AG04450 (cell line): ENCODE results near the gene PXDN. TPM values are rescaled to one million over a fixed set of nuclear protein-coding genes. Genes with fewer than 3 reads are reported as not detected.

ENCODE experiments used
- CTCF ChIA-PET: fragments of 300-600, 350-600 bp; formaldehyde crosslinking; extraction: SDS; loops from one replicate; lab custom pipeline; 2022; ENCODE audit warnings: antibody characterized with exemption, inconsistent platforms; lab: Charles Lee
- POLR2A ChIA-PET: fragments of 350-600 bp; formaldehyde crosslinking; extraction: SDS; loops from one replicate; lab custom pipeline; 2021; ENCODE audit warnings: antibody characterized with exemption, inconsistent platforms; lab: Yijun Ruan, JAX
- DNase-seq: peaks from one replicate; pipeline ENCODE4 v3.0.0-alpha.2; 2011; ENCODE audit warnings: low read depth, low spot score
- H3K27ac ChIP-seq: one replicate; pipeline ENCODE4 v1.5.1; 2012; ENCODE audit warnings: low read depth, low read length, control low read depth
- H3K27me3 ChIP-seq: one replicate; pipeline ENCODE4 v1.6.0; 2012; ENCODE audit warnings: low read length; ENCODE audit not compliant: control insufficient read depth, insufficient read depth
- H3K4me3 ChIP-seq: 2 replicates; pipeline ENCODE4 v1.5.1; 2011; ENCODE audit warnings: mild to moderate bottlenecking, low read depth, low read length, control low read depth
- H3K9me3 ChIP-seq: 2 replicates; pipeline ENCODE4 v1.5.1; 2012; ENCODE audit warnings: low read length; ENCODE audit not compliant: control insufficient read depth, insufficient read depth
- CTCF ChIP-seq: IDR thresholded peaks from 2 replicates; pipeline ENCODE4 v1.5.1; 2011; ENCODE audit warnings: low read depth, low read length, control low read depth, inconsistent platforms
- polyA plus RNA-seq: library from polyadenylated mRNA; depleted of rRNA; stranded (reverse); fragments of >200 nt; gene quantifications from 2 replicates; pipeline ENCODE4 v1.2.3, GENCODE V29; 2011

The PXDN gene
- polyA plus RNA-seq, 1 experiment: 271 TPM

GRCh38 chr2:1618191-1618961 is 125.9 kb downstream of the PXDN start:
- H3K27ac ChIP-seq: no peak overlapping the region
- no peak for DNase-seq
- CTCF ChIA-PET: no interaction called here
- POLR2A ChIA-PET: no interaction called here
- no peak overlapping the region for H3K4me3 ChIP-seq
- H3K27me3 ChIP-seq: no peaks in the 10 kb centered on the region
- no peak for TF ChIP-seq CTCF
- H3K9me3 ChIP-seq: peaks cover 7% of the 10 kb centered on the region

GRCh38 chr2:1617425-1618021 is 126.8 kb downstream of the PXDN start:
- H3K27me3 ChIP-seq: no peaks in the 10 kb centered on the region
- ChIA-PET POLR2A (no interaction called here), CTCF (no interaction called here)
- TF ChIP-seq CTCF: no peak
- no peak for DNase-seq
- no peak overlapping the region for H3K4me3 ChIP-seq
- H3K27ac ChIP-seq: no peak overlapping the region
- H3K9me3 ChIP-seq: peaks cover 7% of the 10 kb centered on the region

- H3K27me3 ChIP-seq: no peaks in the 10 kb centered on the region
- DNase-seq: no peak
- H3K27ac ChIP-seq: no peak overlapping the region
- H3K4me3 ChIP-seq: no peak overlapping the region
- no peak for TF ChIP-seq CTCF
- no peaks in the 10 kb centered on the region; the same call in 1 of the 2 replicates for H3K9me3 ChIP-seq
- ChIA-PET CTCF (no interaction called here), POLR2A (no interaction called here)
Measured at GRCh38 chr2:1614564-1614963, 129.8 kb downstream of the PXDN start.

GRCh38 chr2:1613731-1614354 is 130.5 kb downstream of the PXDN start:
- Histone ChIP-seq H3K9me3 (no peaks in the 10 kb centered on the region; the same call in 1 of the 2 replicates), H3K27me3 (no peaks in the 10 kb centered on the region), H3K27ac (no peak overlapping the region), H3K4me3 (no peak overlapping the region)
- peak; percentile 36 for TF ChIP-seq CTCF
- POLR2A ChIA-PET: no interaction called here
- DNase-seq: no peak
- CTCF ChIA-PET: interaction anchor here (1.2 kb wide), 2 partner anchors 9 to 137 kb away, joined by 3 read pairs; no protein-coding TSS in a partner anchor

GRCh38 chr2:1613078-1613445 is 131.3 kb downstream of the PXDN start:
- POLR2A ChIA-PET: no interaction called here
- no peak overlapping the region for H3K27ac ChIP-seq
- DNase-seq: no peak
- no peak for TF ChIP-seq CTCF
- CTCF ChIA-PET: interaction anchor here (1.2 kb wide), 2 partner anchors 8 to 137 kb away, joined by 3 read pairs; no protein-coding TSS in a partner anchor
- H3K4me3 ChIP-seq: no peak overlapping the region
- H3K9me3 ChIP-seq: no peaks in the 10 kb centered on the region; the same call in 1 of the 2 replicates
- H3K27me3 ChIP-seq: no peaks in the 10 kb centered on the region
